HCEC 1CT (cell line): ENCODE measurements around the gene PRSS33.

Source experiments
- DNase-seq: peaks from one replicate; pipeline ENCODE4 v3.0.0-alpha.2; 2017

Gene PRSS33

DNA sequence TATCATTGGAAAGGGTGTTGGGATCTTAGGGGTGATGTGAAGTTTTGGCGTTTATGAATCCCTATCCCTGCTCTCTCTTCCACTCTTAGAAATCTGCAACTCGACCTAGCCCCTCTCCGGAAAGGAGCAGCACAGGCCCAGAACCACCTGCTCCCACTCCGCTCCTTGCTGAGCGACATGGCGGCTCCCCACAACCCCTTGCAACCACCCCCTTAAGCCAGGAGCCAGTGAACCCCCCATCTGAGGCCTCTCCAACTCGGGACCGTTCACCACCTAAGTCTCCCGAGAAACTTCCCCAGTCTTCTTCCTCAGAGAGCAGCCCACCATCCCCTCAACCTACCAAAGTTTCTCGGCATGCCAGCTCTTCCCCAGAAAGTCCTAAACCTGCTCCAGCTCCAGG, 25.9 kb downstream of the PRSS33 start:
- DNase-seq, result no peak

DNA sequence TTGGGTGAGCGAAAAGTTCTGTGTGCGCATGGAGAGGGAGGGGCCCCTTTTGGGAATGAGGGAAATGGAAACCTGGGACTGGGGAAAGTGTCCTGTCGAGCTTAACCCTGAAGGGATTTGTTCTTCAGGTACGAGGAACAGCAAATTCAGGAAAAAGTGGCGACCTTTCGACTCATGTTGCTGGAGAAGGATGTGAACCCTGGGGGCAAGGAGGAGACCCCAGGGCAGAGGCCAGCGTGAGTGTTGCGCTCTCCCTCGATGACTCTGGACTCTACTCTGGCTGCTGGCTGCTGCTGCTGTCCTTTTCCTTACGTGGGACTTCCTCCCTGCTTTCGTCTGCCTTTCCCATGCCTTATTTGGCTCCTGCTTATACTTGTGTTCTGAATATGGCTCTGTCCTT, 30.0 kb downstream of the PRSS33 start:
- DNase-seq, result no peak

DNA sequence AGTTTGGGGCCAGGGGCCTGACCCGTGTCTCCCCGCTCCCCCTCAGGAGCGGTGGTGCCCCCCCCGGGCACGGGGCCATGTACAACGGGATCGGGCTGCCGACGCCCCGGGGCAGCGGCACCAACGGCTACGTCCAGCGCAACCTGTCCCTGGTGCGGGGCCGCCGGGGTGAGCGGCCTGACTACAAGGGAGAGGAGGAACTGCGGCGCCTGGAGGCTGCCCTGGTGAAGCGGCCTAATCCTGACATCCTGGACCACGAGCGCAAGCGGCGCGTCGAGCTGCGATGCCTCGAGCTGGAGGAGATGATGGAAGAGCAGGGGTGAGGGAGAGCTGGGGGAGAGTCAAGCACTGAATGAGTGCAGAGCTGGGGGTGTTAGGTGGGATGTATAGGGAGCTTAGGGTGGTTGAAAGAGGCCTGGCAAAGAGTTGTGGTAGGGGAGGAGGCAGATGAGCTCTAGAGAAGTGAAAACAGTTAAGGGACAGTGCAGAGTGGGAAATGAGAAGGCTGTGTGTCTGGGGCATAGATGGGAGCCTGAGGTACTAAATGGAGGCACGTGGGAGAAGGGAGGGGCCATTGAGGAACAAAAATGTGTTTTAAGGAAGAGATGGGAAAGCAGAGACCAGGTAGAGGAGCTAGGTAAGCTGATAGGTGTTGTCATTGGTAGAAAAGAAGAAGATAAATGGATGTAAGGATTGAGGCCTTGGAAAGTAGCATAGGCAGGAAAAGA, 30.9 kb downstream of the PRSS33 start:
- no peak for DNase-seq

DNA sequence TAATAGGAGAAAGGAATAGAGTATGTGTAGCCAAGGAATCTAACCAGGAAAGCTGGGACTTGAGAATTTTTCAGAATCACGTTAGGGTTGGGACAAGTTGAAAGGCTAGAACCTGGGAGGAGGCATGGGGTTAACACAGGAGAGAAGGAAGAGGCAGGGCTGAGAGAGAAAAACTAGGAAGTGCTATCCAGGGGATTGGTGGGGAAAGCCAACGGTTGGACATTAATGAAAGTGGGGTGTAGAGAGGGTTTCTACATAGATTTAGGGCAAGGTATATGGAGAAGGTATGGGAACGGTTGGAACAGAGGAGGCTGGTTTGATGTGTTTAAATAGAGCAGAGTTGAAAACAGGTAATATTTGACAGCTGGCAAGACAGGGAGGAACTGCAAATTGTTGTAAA, 32.2 kb downstream of the PRSS33 start:
- no peak for DNase-seq

DNA sequence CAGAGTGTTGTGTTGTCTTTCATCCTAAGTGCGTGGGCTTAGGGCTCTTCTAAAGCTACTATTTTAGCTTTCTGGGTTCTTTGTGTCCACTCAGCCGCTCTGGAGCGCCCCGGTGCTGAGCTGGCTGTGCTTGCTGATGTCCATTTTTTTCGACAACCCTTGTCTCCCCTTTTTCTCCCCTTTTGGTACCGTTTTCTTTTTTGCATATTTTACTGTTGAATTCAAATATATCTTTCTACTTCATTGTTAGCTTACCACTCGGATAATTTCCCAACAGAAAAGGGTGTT, 33.7 kb downstream of the PRSS33 start:
- DNase-seq, result peak; percentile 21

DNA sequence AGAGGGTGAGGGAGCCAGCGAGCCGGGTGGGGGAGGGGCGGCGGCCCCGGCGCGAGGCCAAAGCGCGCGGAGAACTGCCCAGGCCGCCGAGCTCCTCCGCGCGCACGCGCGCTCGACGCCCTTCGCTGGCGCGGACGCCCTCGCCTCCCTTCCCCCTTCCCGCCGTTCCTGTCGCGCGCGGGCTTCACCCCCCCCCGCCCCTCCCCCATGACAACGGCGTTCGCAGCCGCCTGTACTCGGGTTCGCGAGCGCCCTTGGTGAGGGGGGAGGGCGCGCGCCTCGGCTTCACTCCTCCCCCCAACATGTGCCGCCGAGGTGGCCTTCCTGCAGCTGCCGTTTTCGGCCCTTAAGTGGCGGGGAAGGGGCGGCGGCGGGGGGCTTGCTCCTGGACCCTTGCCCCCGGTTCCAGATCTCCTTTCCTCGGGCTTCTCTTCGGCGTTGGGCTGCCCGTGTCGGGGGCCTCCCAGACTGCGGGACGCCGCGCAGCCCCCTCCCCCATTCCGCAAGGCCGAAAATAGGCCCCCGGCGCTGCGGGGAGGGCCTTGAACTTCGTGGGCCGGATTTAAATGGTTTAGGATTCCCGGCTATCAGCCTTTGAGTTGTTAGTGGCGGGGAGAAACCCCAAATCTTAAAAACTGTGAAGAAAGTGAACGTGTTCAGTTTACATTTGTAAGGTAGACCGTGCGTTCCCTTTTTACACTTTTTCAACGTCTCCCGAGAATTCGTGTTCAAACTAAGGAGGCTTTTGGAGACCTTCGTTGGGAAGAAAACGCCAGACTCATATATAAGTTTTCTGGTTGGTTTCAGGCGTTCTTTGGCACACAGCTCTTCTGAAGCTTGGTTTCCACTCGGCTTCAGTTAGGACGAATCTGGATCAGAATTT, 34.3 kb downstream of the PRSS33 start:
- peak; percentile 82 for DNase-seq

DNA sequence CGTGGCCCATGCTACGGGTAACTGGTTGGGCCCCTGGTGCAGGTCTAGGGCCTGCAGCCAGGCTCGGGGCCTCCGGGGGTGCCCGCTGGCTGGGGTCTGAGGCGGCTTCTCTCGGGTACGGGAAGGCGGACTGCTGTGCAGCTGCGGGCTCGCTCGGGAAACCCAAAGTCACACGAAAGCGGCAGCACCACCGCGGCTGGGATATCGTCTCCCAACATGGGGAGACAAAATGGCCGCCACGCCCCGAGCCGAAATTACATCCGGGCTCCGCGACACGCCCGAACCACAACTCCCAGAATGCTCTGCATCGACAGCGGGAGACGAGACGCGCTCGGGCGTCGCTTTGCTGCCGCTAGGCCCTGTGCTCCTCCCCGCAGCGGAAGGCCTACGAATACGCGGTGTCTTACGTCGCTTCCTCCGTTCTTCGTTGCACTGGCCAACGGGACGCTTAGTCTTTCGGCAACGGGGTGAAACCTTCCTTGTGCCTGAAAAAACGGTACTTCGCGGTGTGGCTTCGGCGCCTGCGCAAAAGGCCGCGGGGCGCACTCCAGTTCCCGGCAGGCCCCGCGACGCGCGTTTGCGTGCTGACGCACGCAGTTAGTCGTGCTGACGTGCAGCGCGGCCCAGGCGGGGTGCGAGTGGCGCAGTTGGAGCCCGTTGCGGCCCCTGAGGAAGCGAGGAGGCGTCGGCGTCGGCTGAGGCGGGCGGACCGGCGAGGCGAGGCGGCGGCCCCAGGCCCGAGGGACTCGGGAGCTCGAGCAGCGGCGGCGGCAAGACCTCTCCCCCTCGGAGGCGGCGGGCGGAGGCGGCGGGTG, 35.1 kb downstream of the PRSS33 start, which contains the start of gene SRRM2:
Gene SRRM2 (plus strand): TSS at position 604 of the 815 bp plus-strand sequence. CDS start 3,727 bp downstream, outside the sequence.
- DNase-seq, result peak; percentile 96

DNA sequence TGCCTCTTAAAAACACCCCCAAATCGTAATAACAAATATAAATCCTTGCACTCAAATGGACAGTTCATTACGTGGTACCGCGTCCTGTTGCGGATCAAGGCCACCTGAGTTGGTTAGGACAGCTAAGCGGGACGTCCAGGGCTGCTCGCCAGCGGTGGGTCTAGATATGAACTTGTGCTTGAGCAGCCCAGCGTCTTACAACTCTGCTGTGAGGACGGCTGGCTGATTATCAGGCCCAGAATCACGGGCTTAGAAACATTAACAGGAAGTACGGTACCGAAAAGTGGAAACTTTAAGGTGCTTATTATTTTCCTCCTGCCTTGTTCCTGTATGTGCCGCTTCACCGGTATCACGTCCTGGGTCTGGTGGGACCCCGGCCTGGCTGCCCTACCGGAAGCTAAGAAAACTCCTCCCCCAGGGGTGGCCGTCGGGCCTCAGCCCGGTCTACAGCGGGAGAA, 35.8 kb downstream of the PRSS33 start:
- DNase-seq, result peak; percentile 19

DNA sequence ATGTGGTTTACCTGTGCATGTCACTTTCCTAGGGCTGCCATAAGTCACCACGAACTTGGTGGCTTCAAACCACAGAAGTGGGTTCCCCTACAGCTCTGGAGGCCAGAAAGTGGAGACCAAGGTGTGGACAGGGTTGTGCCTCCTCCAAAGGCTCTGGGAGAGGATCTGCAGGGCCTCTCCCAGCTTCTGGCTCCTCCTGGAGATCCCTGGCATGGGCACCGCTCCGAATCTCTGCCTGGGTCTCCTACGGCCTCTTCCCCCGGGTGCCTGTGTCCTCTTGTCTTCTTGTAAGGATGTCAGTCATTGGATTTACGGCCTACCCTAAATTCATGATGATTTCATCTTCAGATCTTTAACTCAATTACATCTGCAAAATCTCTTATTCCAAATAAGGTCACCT, 37.4 kb downstream of the PRSS33 start:
- DNase-seq, result no peak

DNA sequence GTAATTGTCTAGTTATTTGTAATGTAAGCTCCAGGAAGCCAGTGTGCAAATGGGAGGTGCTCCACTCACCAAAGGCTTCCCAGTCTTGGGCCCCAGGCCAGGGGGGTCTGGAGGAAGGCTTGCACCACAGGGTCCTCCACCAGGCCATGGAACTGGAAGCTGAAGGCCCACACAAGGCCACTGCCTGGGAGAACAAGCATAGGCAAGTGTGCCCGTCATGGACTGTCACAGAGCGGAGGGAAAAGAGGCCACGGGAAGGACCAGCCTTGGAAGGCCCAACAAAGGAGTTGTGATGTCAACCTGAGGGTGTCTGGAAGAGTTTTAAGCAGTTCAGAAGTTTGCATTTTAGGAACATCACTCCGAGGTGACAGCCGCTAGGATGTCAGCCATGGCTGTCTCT, 37.9 kb downstream of the PRSS33 start:
- DNase-seq, result no peak

DNA sequence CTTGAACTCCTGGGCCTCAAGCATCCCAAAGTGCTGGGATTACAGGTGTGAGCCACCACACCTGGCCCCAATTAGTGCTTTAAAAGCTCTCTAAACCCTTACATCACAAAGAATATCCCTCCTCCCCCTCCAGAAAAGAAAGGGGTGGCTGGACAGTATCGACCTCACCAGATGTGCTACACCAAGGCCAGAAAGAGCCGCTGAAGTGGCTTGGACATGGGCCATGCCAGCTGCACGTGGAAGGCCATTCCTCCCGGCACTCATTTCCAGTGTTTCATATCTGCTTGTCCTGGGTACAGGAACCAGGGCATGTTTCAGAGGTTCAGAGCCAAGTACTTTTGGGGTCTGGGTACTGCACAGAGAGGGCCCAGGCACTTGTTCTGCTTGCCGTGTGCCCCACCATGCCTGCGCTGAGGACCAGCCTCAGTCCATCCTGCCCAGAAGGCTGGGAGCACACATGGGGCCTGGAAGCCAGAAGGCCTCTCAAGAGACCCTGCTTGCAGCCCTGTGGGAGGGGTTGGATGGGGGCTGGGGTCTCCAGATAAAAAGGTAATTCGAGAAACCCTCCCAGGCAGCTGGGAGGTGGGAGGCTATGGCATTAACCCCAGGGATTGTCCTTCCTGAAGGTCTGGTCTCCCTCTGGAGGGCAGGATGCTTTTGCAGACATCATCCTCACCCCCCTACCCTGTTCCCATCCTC, 38.5 kb downstream of the PRSS33 start:
- DNase-seq, result no peak

DNA sequence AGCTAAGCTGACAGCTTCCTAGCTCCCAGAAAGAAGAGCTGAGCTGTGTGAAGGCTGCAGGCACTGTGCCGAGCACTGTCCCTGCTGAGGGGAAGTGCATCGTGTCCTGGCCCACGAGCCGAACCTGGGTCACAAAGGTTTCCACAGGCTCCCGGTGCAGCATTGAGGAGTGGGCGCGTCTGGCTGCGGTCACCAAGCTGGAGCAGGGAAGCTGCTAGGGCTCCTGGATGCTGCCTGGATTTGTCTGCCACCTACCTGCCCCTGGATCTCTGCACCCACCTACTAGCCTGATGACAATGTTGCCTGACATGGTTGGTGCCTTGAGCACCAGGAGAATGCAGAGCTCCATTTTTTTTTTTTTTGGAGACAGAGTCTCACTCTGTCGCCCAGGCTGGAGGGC, 41.4 kb downstream of the PRSS33 start:
- DNase-seq, result no peak

DNA sequence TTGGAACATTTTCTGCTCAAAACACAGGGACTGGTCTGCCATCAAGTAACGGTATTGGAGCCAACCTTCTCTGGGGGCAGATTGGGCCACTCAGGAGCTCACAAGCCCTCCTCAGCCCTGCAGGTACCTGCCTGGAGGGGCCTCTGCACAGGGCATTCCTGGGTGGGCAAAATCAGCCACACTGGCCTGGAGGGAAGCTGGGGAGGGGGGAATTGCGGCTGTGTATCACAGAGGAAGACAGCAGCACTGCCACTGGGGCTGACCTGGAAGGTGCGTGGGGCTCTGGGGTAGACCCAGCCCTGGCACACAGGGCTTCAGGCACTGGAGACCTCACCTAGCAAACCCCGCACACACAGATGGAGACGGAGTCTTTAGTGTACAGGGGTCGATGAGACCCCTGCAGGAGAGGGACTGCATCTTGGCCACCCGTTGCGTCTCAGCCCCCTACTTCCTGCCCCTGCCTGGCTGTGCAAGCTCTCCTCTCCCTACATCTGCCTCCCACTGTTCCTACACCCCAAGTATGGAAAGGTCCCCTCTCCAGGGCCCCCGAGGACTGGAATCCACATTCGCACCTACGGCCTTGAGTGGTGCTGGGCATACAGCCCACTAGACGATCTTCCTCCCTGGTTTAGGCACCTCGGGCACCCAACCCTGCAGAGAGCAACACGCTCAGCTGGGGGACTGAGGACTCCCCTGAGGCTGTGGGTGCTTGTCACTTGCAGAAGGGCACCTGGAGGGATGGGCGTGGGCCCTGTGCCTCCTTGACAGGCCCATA, 42.1 kb downstream of the PRSS33 start:
- DNase-seq, result no peak

DNA sequence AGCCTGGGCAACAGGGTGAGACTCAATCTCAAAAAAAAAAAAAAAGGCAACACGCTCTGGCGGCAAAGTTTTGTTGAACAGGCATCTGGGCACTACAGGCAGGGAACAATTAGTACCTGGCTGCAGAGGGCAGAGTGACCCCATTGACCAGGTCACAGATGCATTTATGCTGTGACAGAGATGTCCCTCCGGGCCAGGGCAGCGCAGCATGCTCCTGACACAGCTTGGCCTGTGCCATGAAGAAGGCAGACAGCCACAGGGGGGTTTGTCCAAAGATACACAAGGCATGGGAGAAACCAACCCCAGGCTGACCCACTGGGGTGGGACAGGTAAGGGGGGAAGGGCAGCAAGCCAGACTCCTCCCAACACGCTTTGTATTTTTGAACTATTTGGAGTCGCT, 42.6 kb downstream of the PRSS33 start:
- no peak for DNase-seq

DNA sequence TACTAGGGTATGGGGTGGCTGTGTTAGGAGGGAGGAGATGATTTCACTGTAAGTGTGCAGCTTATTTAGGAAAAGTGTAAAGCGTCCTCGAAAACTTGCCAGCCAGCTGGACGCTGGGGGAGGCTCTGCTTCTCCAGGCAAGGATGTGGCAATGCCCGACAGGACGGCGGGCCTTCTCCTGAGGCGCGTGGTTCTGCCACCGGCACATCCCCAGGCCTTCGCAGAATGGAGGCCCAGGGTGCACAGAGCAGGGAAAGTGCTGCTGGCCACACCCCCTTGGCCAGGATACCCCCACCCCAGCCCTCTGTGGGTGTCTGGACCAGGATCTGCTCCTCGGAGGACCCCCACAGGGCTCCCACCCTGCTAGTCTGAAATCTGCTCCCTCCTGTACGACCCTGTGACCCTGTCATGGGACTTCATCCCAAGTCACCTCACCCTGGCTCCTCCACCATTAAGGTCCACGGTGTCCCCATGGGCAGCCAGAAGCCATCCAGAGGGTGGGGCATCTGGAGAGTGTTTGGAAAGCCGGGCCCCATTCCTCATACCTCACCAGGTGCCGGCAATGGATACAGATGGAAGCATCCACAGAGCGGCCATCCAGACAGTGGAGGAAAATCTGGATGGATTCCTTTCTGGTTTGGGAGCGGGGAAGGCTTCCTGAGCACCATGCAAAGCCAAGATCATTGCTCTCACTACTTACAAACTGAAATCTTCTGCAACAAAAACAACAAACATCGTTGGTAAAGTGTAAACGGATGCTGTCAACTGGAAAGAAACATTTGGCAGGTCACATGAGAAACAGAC, 44.2 kb downstream of the PRSS33 start:
- no peak for DNase-seq

DNA sequence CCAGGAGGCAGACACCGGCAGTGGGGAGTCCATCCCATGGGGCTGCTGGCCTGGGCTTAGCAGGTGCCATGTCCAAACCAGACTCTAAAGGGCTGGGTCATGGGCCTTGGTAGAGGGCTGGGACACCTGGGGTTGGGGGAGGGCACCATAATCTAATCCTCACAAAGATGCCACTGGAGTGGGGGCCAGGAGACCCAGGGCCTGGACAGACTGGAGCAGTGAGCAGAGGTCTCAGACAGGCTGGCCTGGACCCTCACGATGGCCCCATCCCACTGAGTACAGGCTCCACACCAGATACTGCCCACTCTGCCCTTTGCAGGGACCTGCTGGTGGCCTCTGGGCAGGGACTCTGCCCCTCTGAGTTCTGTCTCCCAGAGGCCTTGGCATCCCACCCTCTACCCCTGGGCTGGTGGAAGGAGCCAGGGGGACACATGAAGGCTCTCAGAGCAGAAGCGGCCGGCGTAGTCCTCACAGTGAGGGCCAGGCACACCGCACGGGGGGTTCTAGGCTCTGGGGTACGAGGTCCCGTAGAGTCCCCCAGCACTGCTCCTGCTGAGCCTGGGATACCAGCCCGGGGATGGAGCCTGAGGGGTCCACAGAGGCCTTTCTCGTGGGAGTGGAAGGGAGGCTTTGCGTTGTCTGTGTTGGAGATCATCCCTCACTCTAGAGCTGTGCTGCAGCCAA, 44.9 kb downstream of the PRSS33 start:
- no peak for DNase-seq

DNA sequence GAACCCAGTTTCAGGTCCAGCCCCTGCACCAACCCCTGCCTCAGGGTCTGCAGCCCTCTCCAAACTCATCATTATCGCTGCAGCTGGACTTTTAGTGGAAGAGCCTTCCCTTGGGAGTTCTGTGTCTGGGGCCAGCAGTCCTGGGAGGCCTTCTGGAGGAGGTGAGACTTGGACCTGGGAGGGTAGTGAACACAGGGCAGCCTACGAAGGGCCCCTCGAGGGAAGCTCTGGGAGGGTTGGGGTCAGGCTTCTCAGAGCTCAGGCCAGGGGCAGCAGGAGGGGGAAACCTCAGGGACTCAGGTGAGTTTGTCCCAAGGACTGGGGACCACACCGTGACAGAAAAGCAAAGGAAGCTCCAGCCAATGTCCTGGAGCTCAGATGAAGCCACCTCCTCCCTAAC, 46.2 kb downstream of the PRSS33 start:
- no peak for DNase-seq

DNA sequence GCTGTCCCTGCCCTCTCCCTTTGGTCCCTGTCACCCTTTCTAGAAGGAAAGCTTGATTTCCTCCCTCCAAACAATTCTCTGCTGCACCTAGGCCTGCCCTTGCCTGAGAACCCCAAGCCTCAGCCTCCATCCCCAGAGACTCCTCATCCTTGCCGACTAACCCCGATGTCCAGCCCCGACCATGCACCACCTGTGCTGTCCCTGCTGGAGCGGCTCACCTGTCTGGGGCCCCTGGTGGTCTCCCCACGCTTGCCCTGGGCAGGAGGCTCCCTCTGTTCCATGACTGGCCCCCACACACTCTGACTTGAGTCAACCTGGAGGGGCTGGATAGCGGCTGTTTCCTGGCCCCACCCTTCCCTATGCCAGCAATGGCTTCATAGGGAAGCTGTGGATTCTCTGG, 46.9 kb downstream of the PRSS33 start:
- DNase-seq, result no peak

DNA sequence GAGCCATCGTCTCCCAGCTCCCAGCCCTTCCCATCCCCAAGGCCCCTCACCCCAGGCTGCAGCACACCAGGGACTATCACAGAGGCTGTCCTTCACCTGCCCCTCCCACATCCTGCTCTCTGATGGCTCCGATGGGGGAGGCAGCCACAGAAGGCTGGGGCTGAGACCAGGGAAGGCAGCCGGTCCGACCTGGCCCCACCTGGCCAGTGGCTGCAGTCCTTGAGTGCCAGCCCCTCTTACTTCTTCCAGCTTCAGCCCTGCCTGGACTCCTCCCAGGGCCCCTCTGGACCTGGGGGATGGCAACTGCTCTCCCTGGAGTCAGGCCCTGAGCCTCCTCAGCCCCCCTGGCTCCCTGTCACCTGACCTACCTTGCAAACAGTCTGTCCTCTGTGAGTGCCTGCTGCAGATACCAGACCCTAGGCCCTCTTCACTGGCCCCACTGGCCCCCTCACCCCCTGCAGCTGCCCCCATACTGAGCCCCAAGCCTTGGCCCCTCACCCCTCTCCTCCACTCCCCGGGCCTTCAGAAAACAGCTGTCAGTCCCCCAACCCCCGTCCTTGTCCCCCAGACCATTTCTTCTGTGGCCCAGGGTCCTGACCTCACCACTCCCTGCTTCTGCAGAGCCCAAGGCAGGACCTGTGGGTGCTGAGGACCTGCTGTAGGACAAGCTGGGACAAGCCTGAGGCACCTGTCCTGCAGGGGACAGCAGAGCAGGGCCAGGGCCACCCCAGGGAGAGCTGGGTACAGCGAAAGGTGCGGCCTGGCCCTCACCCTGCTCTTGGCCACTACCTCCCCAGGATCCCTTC, 47.5 kb downstream of the PRSS33 start:
- DNase-seq, result no peak

DNA sequence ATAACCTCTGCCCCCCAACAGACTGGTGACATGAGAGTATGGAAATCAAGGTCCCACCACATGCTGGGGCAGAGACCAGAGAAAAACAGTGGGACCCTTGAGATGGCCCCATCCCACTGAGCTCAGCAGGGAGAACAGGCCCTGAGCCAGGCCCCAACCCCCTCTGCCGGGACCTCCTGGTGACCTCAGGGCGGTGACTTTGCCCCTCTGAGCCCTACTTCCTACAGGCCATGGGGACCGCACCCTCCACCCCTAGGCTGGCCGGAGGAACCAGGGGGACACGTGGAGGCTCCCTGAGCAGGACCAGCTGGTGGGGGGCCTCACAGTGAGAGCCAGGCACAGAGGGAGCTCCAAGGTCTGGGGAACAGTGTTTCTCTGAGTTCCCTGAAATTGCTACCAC, 48.7 kb downstream of the PRSS33 start:
- no peak for DNase-seq
